ENCODE results near the gene BNC2.

BNC2 gene

GRCh38 chr9:16475996-16476395, 394.5 kb downstream of the BNC2 start:
- no peaks in the 10 kb centered on the region for H3F3A ChIP-seq (ENCODE audit: insufficient read depth, low read length)
- H3K36me3 ChIP-seq (ENCODE audit: insufficient read depth, low read length) = no peaks in the 10 kb centered on the region
- no peak for TF ChIP-seq CTCF (IDR thresholded peaks at IDR 0.05; ENCODE audit: low read length)
- TF ChIP-seq EZH2 (IDR thresholded peaks at IDR 0.05; ENCODE audit: borderline replicate concordance, low read length) = no peak
- H3K79me2 ChIP-seq (ENCODE audit: insufficient read depth, low read length) = no peaks in the 10 kb centered on the region
- H3K9me2 ChIP-seq (ENCODE audit: low read depth, low read length) = no peaks in the 10 kb centered on the region
- H3K27ac ChIP-seq (ENCODE audit: low read depth, low read length, poor library complexity, severe bottlenecking) = no peak overlapping the region
- H3K4me3 ChIP-seq (ENCODE audit: low read depth, low read length, poor library complexity, severe bottlenecking) = no peak overlapping the region
- H3K9me3 ChIP-seq (ENCODE audit: low read length) = no peaks in the 10 kb centered on the region
- H3K4me2 ChIP-seq (ENCODE audit: low read length) = no peak overlapping the region
- no peak overlapping the region for H3K9ac ChIP-seq (ENCODE audit: low read length)
- no peaks in the 10 kb centered on the region for H4K20me1 ChIP-seq (ENCODE audit: insufficient read depth, low read length)
- H3K27me3 ChIP-seq (ENCODE audit: insufficient read depth, low read length) = no peaks in the 10 kb centered on the region
- no peak overlapping the region for H2AFZ ChIP-seq (ENCODE audit: low read length)
- H3K4me1 ChIP-seq (ENCODE audit: insufficient read depth, low read length, severe bottlenecking) = no peaks in the 10 kb centered on the region

DNA sequence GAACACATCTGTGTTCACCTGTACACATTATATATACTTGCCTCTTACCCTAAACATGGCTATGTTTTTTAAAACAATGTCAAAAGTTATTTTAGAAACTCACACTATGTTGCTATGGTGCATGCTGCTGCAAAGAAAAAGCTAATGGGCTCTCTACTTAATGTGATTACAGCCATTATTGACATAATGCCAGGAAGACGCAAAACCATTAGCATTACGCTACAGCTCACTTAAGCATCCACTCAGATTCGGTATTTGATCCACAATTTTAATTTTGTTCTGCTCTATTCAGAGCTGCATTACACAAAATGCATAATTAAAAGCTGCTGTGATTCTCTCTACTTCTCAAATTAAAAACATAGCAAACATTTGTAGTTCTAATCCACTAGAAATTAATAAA, 395.2 kb downstream of the BNC2 start:
- no peaks in the 10 kb centered on the region for H4K20me1 ChIP-seq (ENCODE audit: insufficient read depth, low read length)
- no peaks in the 10 kb centered on the region for H3K79me2 ChIP-seq (ENCODE audit: insufficient read depth, low read length)
- no peak overlapping the region for H3K4me2 ChIP-seq (ENCODE audit: low read length)
- H3K4me1 ChIP-seq (ENCODE audit: insufficient read depth, low read length, severe bottlenecking) = no peaks in the 10 kb centered on the region
- H3K4me3 ChIP-seq (ENCODE audit: low read depth, low read length, poor library complexity, severe bottlenecking) = no peak overlapping the region
- no peaks in the 10 kb centered on the region for H3K9me3 ChIP-seq (ENCODE audit: low read length)
- H3K36me3 ChIP-seq (ENCODE audit: insufficient read depth, low read length) = no peaks in the 10 kb centered on the region
- TF ChIP-seq EZH2 (IDR thresholded peaks at IDR 0.05; ENCODE audit: borderline replicate concordance, low read length) (no peak), CTCF (IDR thresholded peaks at IDR 0.05; ENCODE audit: low read length) (no peak)
- no peaks in the 10 kb centered on the region for H3K9me2 ChIP-seq (ENCODE audit: low read depth, low read length)
- no peak overlapping the region for H2AFZ ChIP-seq (ENCODE audit: low read length)
- no peak overlapping the region for H3K27ac ChIP-seq (ENCODE audit: low read depth, low read length, poor library complexity, severe bottlenecking)
- no peaks in the 10 kb centered on the region for H3K27me3 ChIP-seq (ENCODE audit: insufficient read depth, low read length)
- no peak overlapping the region for H3K9ac ChIP-seq (ENCODE audit: low read length)
- H3F3A ChIP-seq (ENCODE audit: insufficient read depth, low read length) = no peaks in the 10 kb centered on the region

DNA sequence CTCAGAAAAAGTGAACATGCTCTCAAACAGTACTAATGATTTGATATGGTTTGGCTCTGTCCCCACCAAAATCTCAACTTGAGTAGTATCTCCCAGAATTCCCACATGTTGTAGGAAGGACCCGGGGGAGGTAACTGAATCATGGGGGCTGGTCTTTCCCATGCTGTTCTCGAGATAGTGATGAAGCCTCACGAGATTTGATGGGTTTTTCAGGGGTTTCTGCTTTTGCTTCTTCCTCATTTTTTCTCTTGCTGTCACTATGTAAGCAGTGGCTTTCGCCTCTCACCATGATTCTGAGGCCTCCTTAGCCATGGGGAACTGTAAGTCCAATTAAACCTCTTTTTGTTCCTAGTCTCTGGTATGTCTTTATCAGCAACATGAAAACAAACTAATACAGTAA, 401.3 kb downstream of the BNC2 start:
- H4K20me1 ChIP-seq (ENCODE audit: insufficient read depth, low read length) = no peaks in the 10 kb centered on the region
- H3K4me3 ChIP-seq (ENCODE audit: low read depth, low read length, poor library complexity, severe bottlenecking) = no peak overlapping the region
- H3K9me2 ChIP-seq (ENCODE audit: low read depth, low read length) = no peaks in the 10 kb centered on the region
- H3K9me3 ChIP-seq (ENCODE audit: low read length) = no peaks in the 10 kb centered on the region
- no peak overlapping the region for H3K4me2 ChIP-seq (ENCODE audit: low read length)
- no peak overlapping the region for H3K27ac ChIP-seq (ENCODE audit: low read depth, low read length, poor library complexity, severe bottlenecking)
- no peaks in the 10 kb centered on the region for H3K36me3 ChIP-seq (ENCODE audit: insufficient read depth, low read length)
- no peak overlapping the region for H3K9ac ChIP-seq (ENCODE audit: low read length)
- no peak overlapping the region for H2AFZ ChIP-seq (ENCODE audit: low read length)
- no peaks in the 10 kb centered on the region for H3K4me1 ChIP-seq (ENCODE audit: insufficient read depth, low read length, severe bottlenecking)
- H3K27me3 ChIP-seq (ENCODE audit: insufficient read depth, low read length) = no peaks in the 10 kb centered on the region
- H3F3A ChIP-seq (ENCODE audit: insufficient read depth, low read length) = no peaks in the 10 kb centered on the region
- no peaks in the 10 kb centered on the region for H3K79me2 ChIP-seq (ENCODE audit: insufficient read depth, low read length)
- TF ChIP-seq EZH2 (IDR thresholded peaks at IDR 0.05; ENCODE audit: borderline replicate concordance, low read length) (no peak), CTCF (IDR thresholded peaks at IDR 0.05; ENCODE audit: low read length) (no peak)
